GM12878 (cell line): ENCODE results near the gene IQCH. TPM values are rescaled to one million over a fixed set of nuclear protein-coding genes. Genes with fewer than 3 reads are reported as not detected.

Source experiments
- ATAC-seq: fragments of 200-7000 bp; cut with Tn5 transposase; 3 replicates; pipeline ENCODE4 v1.9.1; 2020; ENCODE audit warnings: mild to moderate bottlenecking, moderate library complexity
- BruUV-seq: library from RNA; stranded (reverse); fragments of 400-500 nt; replicated peaks from 2 replicates; lab custom pipeline; 2021; lab: Mats Ljungman, UMichigan
- CTCF ChIA-PET: fragments of 300-600 bp; sonication (Branson Sonifier 250); formaldehyde crosslinking; extraction: SDS; loops from one replicate; lab custom pipeline; 2021; ENCODE audit warnings: inconsistent platforms; lab: Yijun Ruan, JAX
- POLR2A ChIA-PET: fragments of 350-600 bp; formaldehyde crosslinking; extraction: SDS; loops from one replicate; lab custom pipeline; 2021; ENCODE audit warnings: inconsistent platforms; lab: Charles Lee
- RAD21 ChIA-PET: fragments of 300-600 bp; sonication (Branson Sonifier 250); formaldehyde crosslinking; loops from one replicate; lab custom pipeline; 2023; ENCODE audit warnings: antibody characterized with exemption; ENCODE audit not compliant: unreplicated experiment; lab: Charles Lee
- SMC1A ChIA-PET: fragments of 300-600 bp; sonication (Branson Sonifier 250); formaldehyde crosslinking; loops from one replicate; lab custom pipeline; 2023; ENCODE audit not compliant: unreplicated experiment, uncharacterized antibody; lab: Charles Lee
- DNase-seq: peaks from one replicate; pipeline ENCODE4 v3.0.0-alpha.2; 2011; ENCODE audit warnings: low read depth, low spot score
- FAIRE-seq: peaks from 3 replicates; lab custom pipeline; 2011; peaks lifted over from hg19 to GRCh38; lab: Jason Lieb, UNC
- H2AFZ ChIP-seq: 2 replicates; pipeline ENCODE4 v1.6.0; 2011; ENCODE audit warnings: low read depth, low read length, control low read depth; ENCODE audit not compliant: control insufficient read depth
- H3K27ac ChIP-seq: 2 replicates; pipeline ENCODE4 v1.5.1; 2011; ENCODE audit warnings: control low read depth; ENCODE audit not compliant: control insufficient read depth, insufficient read depth
- H3K27me3 ChIP-seq, 2 experiments: replicated peaks in 1 of 2; 2 replicates each; pipeline versions ENCODE4 v1.6.0 to v1.6.1; 2011; ENCODE audit warnings: low read length in 1 of 2; ENCODE audit not compliant: control insufficient read depth in 2 of 2, insufficient read depth in 2 of 2
- H3K36me3 ChIP-seq, 2 experiments: 2 replicates each; pipeline ENCODE4 v1.5.1; 2011; ENCODE audit warnings: low read length in 1 of 2; ENCODE audit not compliant: control insufficient read depth in 2 of 2, insufficient read depth in 2 of 2
- H3K4me1 ChIP-seq: 2 replicates; pipeline ENCODE4 v1.6.1; 2011; ENCODE audit warnings: mild to moderate bottlenecking, low read length, moderate library complexity, mixed read lengths; ENCODE audit not compliant: control insufficient read depth, insufficient read depth
- H3K4me2 ChIP-seq: 2 replicates; pipeline ENCODE4 v1.6.0; 2011; ENCODE audit warnings: control low read depth; ENCODE audit not compliant: control insufficient read depth, insufficient read depth
- H3K4me3 ChIP-seq: fragments of 200-600 bp; sonication (generic); 2 replicates; pipeline ENCODE4 v1.5.1; 2016
- H3K79me2 ChIP-seq: 2 replicates; pipeline ENCODE4 v1.6.0; 2011; ENCODE audit warnings: low read length; ENCODE audit not compliant: control insufficient read depth, insufficient read depth
- H3K9ac ChIP-seq: 2 replicates; pipeline ENCODE4 v1.8.0; 2011; ENCODE audit warnings: low read length, control low read depth, mixed read lengths; ENCODE audit not compliant: control insufficient read depth, insufficient read depth
- H3K9me3 ChIP-seq: replicated peaks from 3 replicates; pipeline ENCODE4 v1.5.1; 2011; ENCODE audit warnings: mild to moderate bottlenecking, low read length; ENCODE audit not compliant: control insufficient read depth, insufficient read depth
- H4K20me1 ChIP-seq: 2 replicates; pipeline ENCODE4 v1.6.0; 2011; ENCODE audit not compliant: control insufficient read depth, insufficient read depth
- ATF3 ChIP-seq: IDR thresholded peaks from 2 replicates; pipeline ENCODE4 v1.6.1; 2011; ENCODE audit warnings: low read depth, mild to moderate bottlenecking, low read length, moderate library complexity, borderline replicate concordance; ENCODE audit errors: extremely low read depth
- ATF7 ChIP-seq: fragments of 450-650 bp; IDR thresholded peaks from 2 replicates; pipeline ENCODE4 v1.6.1; 2016; ENCODE audit warnings: low read depth, mild to moderate bottlenecking
- BCL3 ChIP-seq: IDR thresholded peaks from 2 replicates; pipeline ENCODE4 v1.6.1; 2011; ENCODE audit warnings: borderline replicate concordance, low read depth, mild to moderate bottlenecking, moderate library complexity, low read length; ENCODE audit not compliant: insufficient read depth, poor library complexity, severe bottlenecking
- CHD2 ChIP-seq: IDR thresholded peaks from 2 replicates; pipeline ENCODE4 v1.6.1; 2011; ENCODE audit warnings: low read depth, low read length, improper control_type of control experiment, borderline replicate concordance
- E2F4 ChIP-seq: IDR thresholded peaks from 2 replicates; pipeline ENCODE4 v1.6.1; 2012; ENCODE audit warnings: low read depth, low read length, improper control_type of control experiment
- FOXK2 ChIP-seq: fragments of 450-650 bp; IDR thresholded peaks from 2 replicates; pipeline ENCODE4 v1.6.1; 2017; ENCODE audit warnings: mild to moderate bottlenecking, moderate library complexity
- HDAC6 ChIP-seq: fragments of 200-600 bp; sonication (generic); IDR thresholded peaks from one replicate; pipeline ENCODE4 v1.8.0; 2017; ENCODE audit warnings: antibody characterized with exemption; ENCODE audit not compliant: unreplicated experiment
- MTA3 ChIP-seq: IDR thresholded peaks from 2 replicates; pipeline ENCODE4 v1.6.1; 2012; ENCODE audit warnings: low read length, inconsistent platforms, borderline replicate concordance
- NR2F1 ChIP-seq: fragments of 450-650 bp; conservative IDR thresholded peaks from 2 replicates; pipeline ENCODE4 v1.6.1; 2017; ENCODE audit warnings: mild to moderate bottlenecking
- POLR2AphosphoS2 ChIP-seq: IDR thresholded peaks from 2 replicates; pipeline ENCODE4 v1.6.1; 2011; ENCODE audit warnings: low read depth, mild to moderate bottlenecking, low read length, improper control_type of control experiment, moderate library complexity
- RBBP5 ChIP-seq: fragments of 200-600 bp; sonication (generic); conservative IDR thresholded peaks from 2 replicates; pipeline ENCODE4 v1.6.1; 2016
- STAT1 ChIP-seq: fragments of 450-650 bp; conservative IDR thresholded peaks from 2 replicates; pipeline ENCODE4 v1.6.1; 2014; ENCODE audit warnings: antibody characterized with exemption, mild to moderate bottlenecking
- ZSCAN29 ChIP-seq: fragments of 450-650 bp; IDR thresholded peaks from 2 replicates; pipeline ENCODE4 v1.6.1; 2017; ENCODE audit warnings: mild to moderate bottlenecking, moderate library complexity
- in situ Hi-C: fragments of 300-500 bp; cut with MboI; formaldehyde crosslinking; loops from 9 replicates; pipeline ENCODE4 v1.14.3; 2018; ENCODE audit warnings: mixed read lengths
- intact Hi-C: fragments of 100-400 bp; cut with micrococcal nuclease; formaldehyde crosslinking; loops from one replicate; pipeline ENCODE4 v1.14.2; 2022; ENCODE audit not compliant: unreplicated experiment
- polyA plus RNA-seq, 11 experiments: library from polyadenylated mRNA; depleted of rRNA in 4 of 11; unstranded in 6 of 11; stranded (reverse) in 5 of 11; fragments of >200 nt; fragmentation: Nextera tagmentation in 4 of 11; fragmentation: Illumina TruSeq in 1 of 11; extraction: Ambion mirVana in 4 of 11; extraction: Trizol in 1 of 11; gene quantifications; 1 replicate in 1 of 11; 2 replicates in 10 of 11; pipeline versions ENCODE4 v1.2.1 to v1.2.3, GENCODE V29; 2011 to 2016; ENCODE audit warnings: inconsistent platforms in 2 of 11, missing spikeins in 2 of 11, low read depth in 1 of 11
- total RNA-seq, 4 experiments: library from RNA; depleted of rRNA in 3 of 4; stranded (reverse); fragments of >200 nt in 3 of 4; fragmentation: Illumina TruSeq in 1 of 4; extraction: Trizol in 1 of 4; gene quantifications; 2 replicates each; pipeline versions ENCODE4 v1.2.1 to v1.2.3, GENCODE V29; 2013 to 2021
- TF ChIP-seq, protein P1 (sequence below): fragments of 150-350 bp; IDR thresholded peaks from 2 replicates; pipeline ENCODE4 v1.6.1; 2016; ENCODE audit warnings: low read depth, low read length

Gene IQCH
- total and polyA plus RNA-seq, 10 of the 15 experiments (the other 5 are each of a cell fraction or from before 2014, with no cell fraction given), result 0.29 to 1.3 (median 0.99) TPM

- ChIA-PET CTCF (no interaction called here), POLR2A (no interaction called here), RAD21 (no interaction called here), SMC1A (no interaction called here)
- H2AFZ ChIP-seq, result no peak overlapping the region
- TF ChIP-seq RBBP5 (no peak), FOXK2 (no peak), CHD2 (no peak), HDAC6 (no peak), ATF3 (no peak), ATF7 (no peak), POLR2AphosphoS2 (no peak), NR2F1 (no peak), ZSCAN29 (no peak), E2F4 (no peak), BCL3 (no peak), MTA3 (no peak), STAT1 (no peak)
- TF ChIP-seq, protein P1, sequence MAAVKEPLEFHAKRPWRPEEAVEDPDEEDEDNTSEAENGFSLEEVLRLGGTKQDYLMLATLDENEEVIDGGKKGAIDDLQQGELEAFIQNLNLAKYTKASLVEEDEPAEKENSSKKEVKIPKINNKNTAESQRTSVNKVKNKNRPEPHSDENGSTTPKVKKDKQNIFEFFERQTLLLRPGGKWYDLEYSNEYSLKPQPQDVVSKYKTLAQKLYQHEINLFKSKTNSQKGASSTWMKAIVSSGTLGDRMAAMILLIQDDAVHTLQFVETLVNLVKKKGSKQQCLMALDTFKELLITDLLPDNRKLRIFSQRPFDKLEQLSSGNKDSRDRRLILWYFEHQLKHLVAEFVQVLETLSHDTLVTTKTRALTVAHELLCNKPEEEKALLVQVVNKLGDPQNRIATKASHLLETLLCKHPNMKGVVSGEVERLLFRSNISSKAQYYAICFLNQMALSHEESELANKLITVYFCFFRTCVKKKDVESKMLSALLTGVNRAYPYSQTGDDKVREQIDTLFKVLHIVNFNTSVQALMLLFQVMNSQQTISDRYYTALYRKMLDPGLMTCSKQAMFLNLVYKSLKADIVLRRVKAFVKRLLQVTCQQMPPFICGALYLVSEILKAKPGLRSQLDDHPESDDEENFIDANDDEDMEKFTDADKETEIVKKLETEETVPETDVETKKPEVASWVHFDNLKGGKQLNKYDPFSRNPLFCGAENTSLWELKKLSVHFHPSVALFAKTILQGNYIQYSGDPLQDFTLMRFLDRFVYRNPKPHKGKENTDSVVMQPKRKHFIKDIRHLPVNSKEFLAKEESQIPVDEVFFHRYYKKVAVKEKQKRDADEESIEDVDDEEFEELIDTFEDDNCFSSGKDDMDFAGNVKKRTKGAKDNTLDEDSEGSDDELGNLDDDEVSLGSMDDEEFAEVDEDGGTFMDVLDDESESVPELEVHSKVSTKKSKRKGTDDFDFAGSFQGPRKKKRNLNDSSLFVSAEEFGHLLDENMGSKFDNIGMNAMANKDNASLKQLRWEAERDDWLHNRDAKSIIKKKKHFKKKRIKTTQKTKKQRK, result no peak
- no peak overlapping the region for H3K4me3 ChIP-seq
- ATAC-seq (no peak), FAIRE-seq (no peak), DNase-seq (no peak)
- no peak overlapping the region for H3K27ac ChIP-seq
- H3K4me2 ChIP-seq, result no peak overlapping the region
- H4K20me1 ChIP-seq, result no peaks in the 10 kb centered on the region
- no peaks in the 10 kb centered on the region for H3K79me2 ChIP-seq
- intact Hi-C loops, result no loop called here
- H3K4me1 ChIP-seq, result no peaks in the 10 kb centered on the region
- BruUV-seq, result no TSS peak
- in situ Hi-C loops, result no loop called here
- no peak overlapping the region for H3K9ac ChIP-seq
- no peaks in the 10 kb centered on the region for H3K27me3 ChIP-seq
- H3K36me3 ChIP-seq, result no peaks in the 10 kb centered on the region
- H3K9me3 ChIP-seq, result no peaks in the 10 kb centered on the region
Observed at GRCh38 chr15:67343206-67343605, 88.6 kb downstream of the IQCH start.
